ENCODE results near the gene IL6R.
A peak's percentile ranks its signal among the peaks of the same experiment; 100 is the strongest.

Gene IL6R

DNA sequence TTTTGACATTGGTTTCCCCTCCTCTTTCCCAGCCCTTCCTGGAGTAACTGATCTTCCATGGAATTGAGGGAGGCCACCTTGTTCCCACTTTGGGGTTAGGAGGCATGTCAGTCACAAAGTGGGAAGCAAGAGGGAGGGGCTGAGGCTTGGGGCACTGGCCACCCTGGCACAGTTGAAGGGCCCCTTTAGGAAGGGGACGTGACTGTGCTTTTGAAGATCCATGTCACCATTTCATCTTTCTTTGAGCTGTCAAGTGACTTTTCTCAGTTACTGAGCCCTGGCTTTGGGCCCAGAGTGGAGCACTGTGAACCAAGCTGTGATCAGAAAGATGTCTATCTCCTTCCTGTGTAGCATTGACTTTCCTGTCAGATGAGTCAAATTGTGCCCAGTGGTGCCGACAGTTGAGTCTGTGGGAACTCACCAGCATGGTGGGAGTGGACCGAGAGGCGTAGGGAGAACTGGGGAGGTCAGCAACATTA is 58.4 kb downstream of the IL6R start:
- in situ Hi-C loops (cut with MboI; ENCODE audit: low sequenced_read_pairs, unreplicated experiment): no loop called here
- TF ChIP-seq, protein P1, sequence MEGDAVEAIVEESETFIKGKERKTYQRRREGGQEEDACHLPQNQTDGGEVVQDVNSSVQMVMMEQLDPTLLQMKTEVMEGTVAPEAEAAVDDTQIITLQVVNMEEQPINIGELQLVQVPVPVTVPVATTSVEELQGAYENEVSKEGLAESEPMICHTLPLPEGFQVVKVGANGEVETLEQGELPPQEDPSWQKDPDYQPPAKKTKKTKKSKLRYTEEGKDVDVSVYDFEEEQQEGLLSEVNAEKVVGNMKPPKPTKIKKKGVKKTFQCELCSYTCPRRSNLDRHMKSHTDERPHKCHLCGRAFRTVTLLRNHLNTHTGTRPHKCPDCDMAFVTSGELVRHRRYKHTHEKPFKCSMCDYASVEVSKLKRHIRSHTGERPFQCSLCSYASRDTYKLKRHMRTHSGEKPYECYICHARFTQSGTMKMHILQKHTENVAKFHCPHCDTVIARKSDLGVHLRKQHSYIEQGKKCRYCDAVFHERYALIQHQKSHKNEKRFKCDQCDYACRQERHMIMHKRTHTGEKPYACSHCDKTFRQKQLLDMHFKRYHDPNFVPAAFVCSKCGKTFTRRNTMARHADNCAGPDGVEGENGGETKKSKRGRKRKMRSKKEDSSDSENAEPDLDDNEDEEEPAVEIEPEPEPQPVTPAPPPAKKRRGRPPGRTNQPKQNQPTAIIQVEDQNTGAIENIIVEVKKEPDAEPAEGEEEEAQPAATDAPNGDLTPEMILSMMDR (IDR thresholded peaks at IDR 0.05; ENCODE audit: borderline replicate concordance, control extremely low read depth, extremely low read depth, insufficient read depth, missing control alignments): no peak
- DNase-seq (ENCODE audit: low spot score): peak; percentile 58

DNA sequence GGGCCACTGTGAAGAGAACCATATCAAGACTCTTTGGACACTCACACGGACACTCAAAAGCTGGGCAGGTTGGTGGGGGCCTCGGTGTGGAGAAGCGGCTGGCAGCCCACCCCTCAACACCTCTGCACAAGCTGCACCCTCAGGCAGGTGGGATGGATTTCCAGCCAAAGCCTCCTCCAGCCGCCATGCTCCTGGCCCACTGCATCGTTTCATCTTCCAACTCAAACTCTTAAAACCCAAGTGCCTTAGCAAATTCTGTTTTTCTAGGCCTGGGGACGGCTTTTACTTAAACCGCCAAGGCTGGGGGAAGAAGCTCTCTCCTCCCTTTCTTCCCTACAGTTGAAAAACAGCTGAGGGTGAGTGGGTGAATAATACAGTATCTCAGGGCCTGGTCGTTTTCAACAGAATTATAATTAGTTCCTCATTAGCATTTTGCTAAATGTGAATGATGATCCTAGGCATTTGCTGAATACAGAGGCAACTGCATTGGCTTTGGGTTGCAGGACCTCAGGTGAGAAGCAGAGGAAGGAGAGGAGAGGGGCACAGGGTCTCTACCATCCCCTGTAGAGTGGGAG is 60.6 kb downstream of the IL6R start:
- in situ Hi-C loops (cut with MboI; ENCODE audit: low sequenced_read_pairs, unreplicated experiment): no loop called here
- DNase-seq (ENCODE audit: low spot score): no peak
- TF ChIP-seq, protein P1 (IDR thresholded peaks at IDR 0.05; ENCODE audit: borderline replicate concordance, control extremely low read depth, extremely low read depth, insufficient read depth, missing control alignments): no peak

DNA sequence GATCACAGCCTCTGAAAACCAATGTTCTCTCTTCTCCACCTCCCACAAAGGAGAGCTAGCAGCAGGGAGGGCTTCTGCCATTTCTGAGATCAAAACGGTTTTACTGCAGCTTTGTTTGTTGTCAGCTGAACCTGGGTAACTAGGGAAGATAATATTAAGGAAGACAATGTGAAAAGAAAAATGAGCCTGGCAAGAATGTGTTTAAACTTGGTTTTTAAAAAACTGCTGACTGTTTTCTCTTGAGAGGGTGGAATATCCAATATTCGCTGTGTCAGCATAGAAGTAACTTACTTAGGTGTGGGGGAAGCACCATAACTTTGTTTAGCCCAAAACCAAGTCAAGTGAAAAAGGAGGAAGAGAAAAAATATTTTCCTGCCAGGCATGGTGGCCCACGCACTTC is 61.1 kb downstream of the IL6R start:
- DNase-seq (ENCODE audit: low spot score): no peak
- TF ChIP-seq, protein P1 (IDR thresholded peaks at IDR 0.05; ENCODE audit: borderline replicate concordance, control extremely low read depth, extremely low read depth, insufficient read depth, missing control alignments): no peak
- in situ Hi-C loops (cut with MboI; ENCODE audit: low sequenced_read_pairs, unreplicated experiment): no loop called here

DNA sequence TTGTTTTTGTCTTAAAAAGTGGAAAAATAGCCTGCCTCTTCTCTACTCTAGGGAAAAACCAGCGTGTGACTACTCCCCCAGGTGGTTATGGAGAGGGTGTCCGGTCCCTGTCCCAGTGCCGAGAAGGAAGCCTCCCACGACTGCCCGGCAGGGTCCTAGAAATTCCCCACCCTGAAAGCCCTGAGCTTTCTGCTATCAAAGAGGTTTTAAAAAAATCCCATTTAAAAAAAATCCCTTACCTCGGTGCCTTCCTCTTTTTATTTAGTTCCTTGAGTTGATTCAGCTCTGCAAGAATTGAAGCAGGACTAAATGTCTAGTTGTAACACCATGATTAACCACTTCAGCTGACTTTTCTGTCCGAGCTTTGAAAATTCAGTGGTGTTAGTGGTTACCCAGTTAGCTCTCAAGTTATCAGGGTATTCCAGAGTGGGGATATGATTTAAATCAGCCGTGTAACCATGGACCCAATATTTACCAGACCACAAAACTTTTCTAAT is 61.8 kb downstream of the IL6R start:
- TF ChIP-seq, protein P1 (IDR thresholded peaks at IDR 0.05; ENCODE audit: borderline replicate concordance, control extremely low read depth, extremely low read depth, insufficient read depth, missing control alignments): peak; percentile 17
- in situ Hi-C loops (cut with MboI; ENCODE audit: low sequenced_read_pairs, unreplicated experiment): no loop called here
- DNase-seq (ENCODE audit: low spot score): peak; percentile 58

GRCh38 chr1:154467434-154468102 is 62.4 kb downstream of the IL6R start:
- in situ Hi-C loops (cut with MboI; ENCODE audit: low sequenced_read_pairs, unreplicated experiment): no loop called here
- TF ChIP-seq, protein P1 (IDR thresholded peaks at IDR 0.05; ENCODE audit: borderline replicate concordance, control extremely low read depth, extremely low read depth, insufficient read depth, missing control alignments): no peak
- DNase-seq (ENCODE audit: low spot score): no peak

DNA sequence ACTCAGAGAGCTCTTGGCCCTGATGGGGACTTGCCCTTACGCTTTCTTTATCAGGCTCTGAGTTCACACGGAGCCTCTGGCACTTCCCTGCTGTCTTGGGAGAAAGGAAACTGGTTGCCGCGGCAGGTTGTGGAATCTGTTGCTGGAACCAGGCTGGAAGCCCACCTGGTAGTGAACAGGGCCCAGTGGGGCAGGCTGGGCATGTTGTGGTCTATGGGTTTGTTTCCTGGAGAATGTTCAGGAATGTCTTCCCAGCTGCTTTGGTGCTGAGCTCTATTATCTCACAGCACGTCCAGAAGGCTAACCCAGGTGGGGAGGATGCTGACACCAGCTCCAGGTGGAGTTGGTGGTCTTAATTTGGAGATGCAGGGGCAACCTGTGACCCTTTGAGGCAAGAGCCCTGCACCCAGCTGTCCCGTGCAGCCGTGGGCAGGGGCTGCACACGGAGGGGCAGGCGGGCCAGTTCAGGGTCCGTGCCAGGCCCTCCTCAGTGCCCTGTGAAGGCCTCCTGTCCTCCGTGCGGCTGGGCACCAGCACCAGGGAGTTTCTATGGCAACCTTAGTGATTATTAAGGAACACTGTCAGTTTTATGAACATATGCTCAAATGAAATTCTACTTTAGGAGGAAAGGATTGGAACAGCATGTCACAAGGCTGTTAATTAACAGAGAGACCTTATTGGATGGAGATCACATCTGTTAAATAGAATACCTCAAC is 63.5 kb downstream of the IL6R start:
- DNase-seq (ENCODE audit: low spot score): no peak
- in situ Hi-C loops (cut with MboI; ENCODE audit: low sequenced_read_pairs, unreplicated experiment): no loop called here
- TF ChIP-seq, protein P1 (IDR thresholded peaks at IDR 0.05; ENCODE audit: borderline replicate concordance, control extremely low read depth, extremely low read depth, insufficient read depth, missing control alignments): no peak
